Spinal cord (tissue), 10 donors: ENCODE data around the gene CARS1. TPM values are rescaled to one million over a fixed set of nuclear protein-coding genes. Genes with fewer than 3 reads are reported as not detected.

Experiments used
- DNase-seq, 6 donors: peaks; one replicate each; pipeline versions ENCODE4 v3.0.0 to v3.0.0-alpha.2; 2013 to 2015; ENCODE audit warnings: low spot score in 6 of 6, low read depth in 4 of 6
- H3K27ac ChIP-seq: one replicate; pipeline ENCODE4 v1.5.1; 2013; ENCODE audit warnings: low read depth, low read length, control low read depth
- H3K27me3 ChIP-seq: one replicate; pipeline ENCODE4 v1.6.1; 2013; ENCODE audit warnings: low read length; ENCODE audit not compliant: control insufficient read depth, insufficient read depth
- H3K36me3 ChIP-seq: one replicate; pipeline ENCODE4 v1.6.1; 2013; ENCODE audit warnings: low read length; ENCODE audit not compliant: control insufficient read depth, insufficient read depth
- H3K4me1 ChIP-seq: one replicate; pipeline ENCODE4 v1.6.1; 2013; ENCODE audit warnings: low read length; ENCODE audit not compliant: control insufficient read depth, insufficient read depth
- H3K4me3 ChIP-seq: one replicate; pipeline ENCODE4 v1.5.1; 2013; ENCODE audit warnings: low read depth, low read length, control low read depth
- H3K9me3 ChIP-seq: one replicate; pipeline ENCODE4 v1.6.1; 2013; ENCODE audit warnings: low read length; ENCODE audit not compliant: control insufficient read depth, insufficient read depth
- WGBS: methylation state at CpG from one replicate; pipeline ENCODE4 v1.1.5; 2013; ENCODE audit warnings: missing lambda C conversion rate; ENCODE audit not compliant: insufficient coverage; 5-methylcytosine and 5-hydroxymethylcytosine counted together
- long read RNA-seq, 4 donors: transcript quantifications; one replicate each; lab custom pipeline, GENCODE V29; 2026
- polyA plus RNA-seq, 2 donors: library from polyadenylated mRNA; unstranded; fragments of 120-200 nt; gene quantifications; one replicate each; pipeline ENCODE4 v1.2.1, GENCODE V29; 2013; ENCODE audit not compliant: insufficient read length in 2 of 2
- total RNA-seq, 2 donors: library from RNA; depleted of rRNA in 1 of 2; stranded (reverse); fragments of 120-200 nt in 1 of 2; fragments of >200 nt in 1 of 2; gene quantifications; one replicate each; pipeline versions ENCODE4 v1.2.3 to v1.2.4, GENCODE V29; 2013 to 2014
- donor health status: healthy.

CARS1 gene
- total RNA-seq (10 to 100 TPM; 28.5 to 34.4 TPM), polyA plus RNA-seq (10 to 100 TPM; 54.2 to 54.6 TPM)
- long read RNA-seq, donor 1, partial matches to known transcripts: 8 of 13 reads
- long read RNA-seq, donor 1, other reads (novel, unspliced or antisense): 0 of 13 reads
- long read RNA-seq, donor 2, partial matches to known transcripts: 5 of 6 reads
- long read RNA-seq, donor 2, other reads (novel, unspliced or antisense): 0 of 6 reads
- long read RNA-seq, donor 3: 0 reads
- long read RNA-seq, donor 4, partial matches to known transcripts: 0 of 5 reads
- long read RNA-seq, donor 4, other reads (novel, unspliced or antisense): 0 of 5 reads

DNA sequence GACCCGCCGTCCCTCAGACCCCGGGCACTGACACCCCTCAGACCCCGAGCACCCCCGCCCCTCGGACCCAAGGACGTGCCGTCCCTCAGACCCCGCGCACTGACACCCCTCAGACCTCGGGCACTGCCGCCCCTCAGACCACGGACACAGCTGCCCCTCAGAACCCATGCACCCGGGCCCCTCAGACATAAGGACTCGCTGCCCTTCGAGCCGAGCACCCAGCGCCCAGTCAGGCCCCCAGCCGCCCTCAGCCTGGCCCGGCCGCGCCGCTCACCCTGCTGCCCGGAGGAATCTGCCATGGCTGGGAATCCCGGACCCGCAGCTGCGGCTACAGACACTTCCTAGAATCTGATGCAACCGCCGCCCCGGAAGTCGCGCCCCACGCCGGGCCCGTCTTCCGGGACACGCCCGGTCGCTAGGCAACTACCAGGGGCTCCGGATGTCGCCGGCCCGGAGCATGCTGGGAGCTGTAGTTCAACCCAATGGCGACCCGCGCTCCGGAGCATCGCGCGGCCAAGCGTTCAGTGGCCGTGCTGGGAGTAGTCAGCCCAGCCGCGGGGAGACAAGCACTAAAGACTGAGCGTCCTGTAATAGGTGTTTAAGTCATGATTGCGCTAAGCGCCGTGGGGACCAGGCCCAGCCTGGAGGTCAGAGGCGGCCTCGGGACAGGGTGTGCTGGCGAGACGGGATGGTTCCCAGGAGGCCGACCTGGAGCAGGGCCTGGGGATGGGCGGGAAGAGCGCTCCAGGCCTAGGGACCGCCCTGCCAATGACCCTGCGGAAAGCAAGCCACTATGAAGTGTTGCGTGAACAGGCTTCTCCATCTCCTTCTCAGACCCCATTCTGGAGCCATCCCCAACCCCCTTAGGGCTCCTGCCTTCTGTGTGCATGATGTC, at the start of gene CARS1:
TSS of gene CARS1 (minus strand) at position 355 of the 895 bp plus-strand sequence. CDS start at position 299, 56 bp downstream.
- H3K4me3 ChIP-seq: peak within 1 kb of the TSS; percentile 81
- WGBS: under 1% methylated on average over 66 of the region's 68 CpGs
- H3K9me3 ChIP-seq: no peaks in the 10 kb centered on the region
- H3K27ac ChIP-seq: peak within 1 kb of the TSS; percentile 49
- peak; percentile 73 to 98 (median 88) for DNase-seq
- peaks cover 20% of the 10 kb centered on the region for H3K36me3 ChIP-seq
- peaks cover 19% of the 10 kb centered on the region for H3K4me1 ChIP-seq
- H3K27me3 ChIP-seq: no peaks in the 10 kb centered on the region

DNA sequence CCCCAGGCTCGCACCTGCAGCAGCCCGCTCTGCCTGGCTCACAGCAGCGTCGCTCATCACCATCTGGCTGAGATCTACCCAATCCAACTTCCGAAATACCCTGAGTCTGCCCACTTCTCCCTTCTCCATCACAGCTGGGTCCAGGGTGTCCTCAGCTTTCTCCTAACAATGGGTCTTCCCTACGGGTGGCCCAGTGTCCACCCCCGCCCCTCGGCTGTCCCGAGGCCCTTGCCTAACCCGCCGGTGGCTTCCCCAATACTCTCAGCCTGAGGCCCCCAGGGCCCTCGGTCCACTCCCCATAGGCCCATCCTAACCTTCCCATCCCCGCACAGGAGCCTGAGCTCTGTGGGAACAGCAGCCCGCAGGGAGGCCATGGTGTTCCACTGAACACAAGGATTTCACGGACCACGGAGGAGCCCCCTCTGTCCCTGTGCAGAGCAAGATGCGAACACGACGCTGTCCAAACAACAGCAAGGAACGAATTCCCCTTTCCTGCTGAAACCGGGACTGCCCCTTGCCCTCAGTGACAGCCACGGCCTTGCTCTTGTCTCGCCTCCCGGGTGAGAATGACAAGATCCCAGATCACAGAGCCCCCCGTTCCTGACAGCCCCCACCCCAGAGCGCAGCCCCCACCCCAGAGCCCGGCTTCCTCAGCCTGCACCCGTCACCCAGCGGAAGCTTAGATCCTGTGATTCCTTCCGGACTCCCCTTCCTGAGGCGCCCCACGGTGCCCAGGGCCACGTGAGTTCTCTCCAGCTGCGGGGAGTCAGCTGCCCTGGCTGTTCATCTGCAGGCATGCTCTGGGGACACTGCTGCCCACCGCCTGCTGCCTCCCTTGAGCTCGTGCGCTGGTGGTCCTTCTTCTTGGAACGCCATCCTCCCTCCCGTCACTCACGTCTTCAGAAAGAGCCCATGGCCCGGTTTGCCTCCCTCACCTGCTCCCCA, 48.8 kb upstream of the CARS1 start:
- 87% methylated on average over 36 of the region's 41 CpGs for WGBS
- Histone ChIP-seq H3K4me1 (no peaks in the 10 kb centered on the region), H3K9me3 (no peaks in the 10 kb centered on the region), H3K36me3 (peaks cover 93% of the 10 kb centered on the region), H3K27ac (no peak overlapping the region), H3K4me3 (no peak overlapping the region), H3K27me3 (no peaks in the 10 kb centered on the region)
- DNase-seq: no peak

DNA sequence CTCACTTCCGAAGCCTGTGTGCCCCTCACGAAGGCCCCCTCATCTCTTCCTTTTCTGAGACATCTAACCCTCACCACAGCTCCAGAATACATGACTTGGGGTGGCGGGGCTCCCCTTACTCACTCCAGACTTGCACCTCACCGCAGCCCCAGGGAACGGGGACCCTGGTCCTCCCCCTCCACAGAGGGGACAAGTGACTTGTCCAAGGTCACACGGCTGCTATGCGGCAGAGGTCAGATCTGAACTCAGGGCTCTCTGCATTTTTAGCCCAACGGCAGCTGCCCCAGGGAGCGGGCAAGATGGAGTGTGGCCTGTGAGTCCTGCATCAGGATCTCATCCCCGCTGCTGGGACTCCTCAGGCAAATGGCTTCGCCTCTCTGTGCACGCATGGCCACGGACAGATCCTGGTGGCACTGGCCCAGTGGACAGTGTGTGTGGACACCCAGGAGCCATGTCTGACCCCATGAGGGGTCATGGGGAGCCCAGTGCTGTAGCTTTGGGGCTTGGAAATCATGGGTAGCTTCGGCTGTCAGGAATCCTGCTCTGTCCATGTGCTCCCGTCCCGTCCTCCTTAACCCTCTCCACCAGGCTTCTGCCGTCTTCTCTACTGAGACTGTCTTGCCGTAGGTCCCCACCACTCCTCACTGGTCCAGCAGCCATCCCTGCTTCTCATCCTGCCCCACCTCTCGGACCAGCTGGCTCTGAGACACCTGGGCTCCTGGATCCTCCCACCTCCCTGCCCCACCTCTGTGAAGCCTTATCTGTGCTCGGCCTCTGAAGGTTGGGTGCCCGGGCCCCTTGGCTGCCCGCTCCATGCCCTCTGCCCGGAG, 48.0 kb upstream of the CARS1 start:
- Histone ChIP-seq H3K27me3 (no peaks in the 10 kb centered on the region), H3K36me3 (peaks cover 98% of the 10 kb centered on the region), H3K4me3 (no peak overlapping the region), H3K27ac (no peak overlapping the region), H3K4me1 (no peaks in the 10 kb centered on the region), H3K9me3 (no peaks in the 10 kb centered on the region)
- WGBS: 96% methylated on average over 23 of the region's 23 CpGs
- no peak for DNase-seq

DNA sequence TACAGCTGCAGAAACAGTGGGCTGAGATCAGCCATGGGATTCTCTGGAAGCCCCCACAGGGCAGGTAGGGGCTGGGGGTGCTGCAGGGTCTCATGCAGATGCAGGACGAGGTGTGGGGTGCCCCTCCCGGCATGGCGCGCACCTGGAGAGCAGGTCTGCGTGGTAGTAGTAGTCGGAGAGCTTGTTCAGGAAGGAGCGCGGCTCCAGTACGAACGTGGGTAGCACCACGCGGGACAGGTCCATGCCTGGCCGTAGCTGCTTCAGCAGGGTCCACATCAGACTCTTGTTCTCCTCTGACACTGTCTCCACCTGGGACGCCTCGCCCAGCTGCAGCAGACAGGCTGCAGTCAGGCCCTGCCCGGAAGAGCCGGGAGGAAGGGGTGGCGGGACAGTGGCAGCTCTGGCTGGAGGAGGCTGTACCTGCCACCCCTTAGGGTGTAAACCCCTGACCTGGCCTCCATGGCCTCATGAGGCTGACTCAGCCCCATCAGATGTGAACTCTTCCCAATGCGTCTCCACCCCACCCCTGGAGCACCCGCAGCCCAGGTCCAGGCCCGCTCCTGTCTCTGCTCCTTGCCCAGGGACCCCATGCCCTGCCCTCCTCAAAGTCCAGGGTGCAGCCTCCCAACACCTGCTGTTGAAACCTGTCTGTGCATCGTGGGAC, 47.0 kb upstream of the CARS1 start:
- Histone ChIP-seq H3K4me3 (no peak overlapping the region), H3K4me1 (no peaks in the 10 kb centered on the region), H3K36me3 (peaks cover 95% of the 10 kb centered on the region), H3K9me3 (no peaks in the 10 kb centered on the region), H3K27ac (no peak overlapping the region), H3K27me3 (no peaks in the 10 kb centered on the region)
- WGBS: 94% methylated on average over 22 of the region's 22 CpGs
- no peak for DNase-seq

DNA sequence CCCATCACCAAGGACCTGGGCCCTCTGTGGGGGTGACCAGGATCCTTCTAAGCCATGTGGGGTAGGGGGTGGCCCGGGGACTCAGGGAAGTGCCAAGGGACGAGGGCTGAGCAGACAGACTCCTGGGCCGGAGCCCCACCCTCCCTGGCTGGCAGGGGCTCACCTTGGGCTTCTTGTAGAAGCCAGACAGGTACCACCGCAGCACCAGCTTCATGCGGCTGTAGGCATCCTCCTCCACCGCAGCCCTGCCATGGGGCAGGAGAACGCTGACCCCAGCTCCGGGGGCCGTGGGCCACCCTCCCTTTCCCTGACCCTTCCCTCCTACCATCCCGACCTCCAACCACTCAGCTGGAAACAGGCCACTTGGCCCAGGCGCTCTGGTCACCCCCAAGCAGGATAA, 45.9 kb upstream of the CARS1 start:
- Histone ChIP-seq H3K36me3 (peaks cover 87% of the 10 kb centered on the region), H3K4me1 (no peaks in the 10 kb centered on the region), H3K9me3 (no peaks in the 10 kb centered on the region), H3K4me3 (no peak overlapping the region), H3K27ac (no peak overlapping the region), H3K27me3 (no peaks in the 10 kb centered on the region)
- DNase-seq: no peak
- WGBS: 91% methylated on average over 11 of the region's 11 CpGs

DNA sequence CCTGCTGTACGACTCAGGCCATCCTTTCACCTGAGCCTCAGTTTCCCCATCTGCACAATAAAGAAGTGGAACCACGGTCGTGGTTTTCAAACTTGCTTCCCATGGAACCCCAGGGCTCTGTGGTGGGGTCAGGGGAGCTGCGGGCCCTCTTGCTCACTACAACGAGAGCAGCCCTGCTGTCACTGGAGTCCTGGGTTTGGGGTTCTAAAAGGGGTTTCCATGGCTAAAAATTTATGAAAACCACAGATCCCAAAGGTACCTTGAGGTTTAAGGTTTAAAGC, 45.4 kb upstream of the CARS1 start:
- no peak overlapping the region for H3K27ac ChIP-seq
- no peak for DNase-seq
- H3K4me3 ChIP-seq: no peak overlapping the region
- WGBS: 92% methylated on average over 5 of the region's 5 CpGs
- no peaks in the 10 kb centered on the region for H3K27me3 ChIP-seq
- peaks cover 85% of the 10 kb centered on the region for H3K36me3 ChIP-seq
- no peaks in the 10 kb centered on the region for H3K9me3 ChIP-seq
- H3K4me1 ChIP-seq: no peaks in the 10 kb centered on the region

DNA sequence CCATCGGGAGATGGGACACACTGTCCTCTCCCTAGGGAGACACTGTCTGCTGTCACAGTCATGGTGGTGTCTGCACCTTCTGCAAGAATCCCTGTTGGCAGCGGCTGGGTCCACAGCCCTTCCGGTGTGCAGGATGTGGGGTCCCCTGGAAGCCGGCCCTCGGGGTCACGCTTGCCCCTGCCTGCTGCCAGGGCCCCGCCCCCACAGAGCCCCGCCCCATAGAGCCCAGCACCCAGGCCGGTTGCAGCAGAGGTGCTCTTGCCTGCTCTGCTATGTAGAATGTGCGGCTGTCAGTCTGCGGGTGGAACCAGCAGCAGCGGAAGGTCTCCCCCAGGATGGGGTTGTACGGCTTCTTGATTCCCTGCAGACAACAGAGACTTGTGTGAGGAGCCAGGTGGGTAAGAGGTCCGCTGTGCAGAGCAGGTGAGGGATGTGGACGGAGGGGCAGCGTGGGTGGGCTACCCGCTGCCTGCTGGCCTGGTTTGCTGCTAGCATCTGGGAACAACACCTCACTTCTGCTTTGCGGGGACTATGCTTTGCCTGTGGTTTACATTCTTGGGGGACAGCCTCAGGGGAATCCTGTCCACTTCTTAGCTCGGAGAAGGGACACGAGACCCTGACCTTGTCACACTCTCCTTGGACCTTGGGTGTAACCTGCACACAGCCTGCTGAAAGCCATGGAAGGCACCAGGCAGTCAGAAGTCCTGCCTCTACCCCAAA, 44.9 kb upstream of the CARS1 start:
- peaks cover 83% of the 10 kb centered on the region for H3K36me3 ChIP-seq

DNA sequence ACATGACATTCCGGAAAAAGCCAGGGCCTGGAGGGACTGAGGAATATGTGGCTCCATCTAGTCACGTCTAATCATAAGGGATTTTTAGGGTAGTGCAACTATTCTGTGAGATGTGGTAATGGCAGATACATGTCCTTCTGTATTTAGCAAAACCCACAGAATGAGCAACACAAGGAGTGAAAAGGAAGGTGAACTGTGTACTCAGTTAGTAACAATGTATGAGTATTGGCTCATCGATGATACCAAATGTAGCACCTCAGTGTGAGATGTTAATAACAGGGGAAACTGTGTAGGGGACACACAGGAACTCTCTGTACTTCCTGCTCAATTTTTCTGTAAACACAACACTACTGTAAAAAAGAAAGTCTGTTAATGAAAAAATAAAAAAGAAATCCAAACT, 42.0 kb upstream of the CARS1 start:
- H3K27me3 ChIP-seq: no peaks in the 10 kb centered on the region
- WGBS: no CpG with 5 or more reads among the region's 3 CpGs
- H3K9me3 ChIP-seq: no peaks in the 10 kb centered on the region
- H3K4me3 ChIP-seq: no peak overlapping the region
- H3K27ac ChIP-seq: no peak overlapping the region
- DNase-seq: no peak
- H3K4me1 ChIP-seq: peaks cover 5% of the 10 kb centered on the region
- peaks cover 66% of the 10 kb centered on the region for H3K36me3 ChIP-seq

More for the DNA sequence above, 44.9 kb upstream of the CARS1 start:
- Histone ChIP-seq H3K27me3 (no peaks in the 10 kb centered on the region), H3K27ac (no peak overlapping the region), H3K4me1 (no peaks in the 10 kb centered on the region), H3K4me3 (no peak overlapping the region), H3K9me3 (no peaks in the 10 kb centered on the region)
- WGBS: 86% methylated on average over 18 of the region's 20 CpGs
- DNase-seq: no peak
